ENCODE data around the gene IDNK. TPM values are rescaled to one million over a fixed set of nuclear protein-coding genes. Genes with fewer than 3 reads are reported as not detected.

The IDNK gene
- 5.2 to 6.7 TPM (median 5.8 TPM) in 5 replicates for total RNA-seq (2022; extraction: Qiagen RNA extraction; ENCODE audit: low read depth)

DNA sequence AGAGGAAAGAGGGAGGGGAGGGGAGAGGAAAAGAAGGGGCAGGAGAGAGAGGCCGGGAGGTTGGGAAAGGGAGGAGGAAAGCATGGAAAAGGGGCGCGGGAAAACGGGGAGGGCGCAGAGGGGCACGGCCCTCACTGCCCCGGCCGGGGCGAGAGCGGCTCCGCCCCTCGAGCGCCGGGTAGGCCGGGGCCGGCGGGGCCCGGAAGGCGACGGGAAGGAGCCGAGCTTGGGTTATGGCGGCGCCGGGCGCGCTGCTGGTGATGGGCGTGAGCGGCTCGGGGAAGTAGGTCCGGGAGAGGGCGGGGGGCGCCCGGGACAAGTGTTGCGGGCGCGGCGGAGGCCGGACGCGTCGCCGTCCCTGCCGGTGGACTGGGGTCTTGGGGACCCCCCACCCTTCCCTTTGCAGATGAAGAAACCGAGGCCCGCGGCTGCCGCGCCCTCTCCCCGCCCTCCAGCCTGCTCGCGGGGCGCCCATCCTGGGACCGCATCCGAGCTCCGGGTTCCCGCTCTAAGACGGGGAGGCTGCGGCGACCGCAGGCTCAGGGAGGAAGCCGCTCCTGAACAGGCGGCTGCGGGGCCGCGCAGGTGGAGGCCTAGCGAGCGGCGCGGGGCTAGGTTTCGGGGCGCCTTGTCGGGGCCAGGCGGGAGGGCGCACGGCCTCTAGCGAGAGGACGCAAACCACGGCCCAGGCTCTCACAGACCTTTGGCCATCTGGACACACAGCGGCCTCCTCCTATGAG, at the start of gene IDNK:
TSS of gene IDNK (plus strand) at position 205 of the 740 bp plus-strand sequence. CDS start at position 234, 29 bp downstream.

Other genes starting within 250 kb of the IDNK start
- gene FRMD3, start 84.7 kb upstream of the IDNK start, total RNA-seq (2022; extraction: Qiagen RNA extraction; ENCODE audit: low read depth) = 1.5 to 2.7 TPM (median 1.9 TPM) in 5 replicates
- gene UBQLN1, start 84.8 kb downstream of the IDNK start, total RNA-seq (2022; extraction: Qiagen RNA extraction; ENCODE audit: low read depth) = 103 to 128 TPM (median 111 TPM) in 5 replicates
- gene GKAP1, start 194.6 kb downstream of the IDNK start, total RNA-seq (2022; extraction: Qiagen RNA extraction; ENCODE audit: low read depth) = 4.5 to 6.4 TPM (median 5.5 TPM) in 5 replicates